Osteocyte (in vitro differentiated cells): ENCODE data around the gene BABAM2. TPM values are rescaled to one million over a fixed set of nuclear protein-coding genes. Genes with fewer than 3 reads are reported as not detected.

ENCODE experiments used
- DNase-seq: peaks from one replicate; pipeline ENCODE4 v3.0.0; 2021; ENCODE audit warnings: mixed read lengths; ENCODE audit not compliant: unreplicated experiment; ENCODE audit errors: extremely low spot score
- H3K27ac Mint-ChIP-seq: one replicate; pipeline ENCODE4 v1.8.0; 2021; ENCODE audit warnings: mild to moderate bottlenecking, mixed read lengths; ENCODE audit not compliant: unreplicated experiment
- H3K27me3 Mint-ChIP-seq: one replicate; pipeline ENCODE4 v1.8.0; 2021; ENCODE audit warnings: mixed read lengths; ENCODE audit not compliant: unreplicated experiment
- H3K36me3 Mint-ChIP-seq: one replicate; pipeline ENCODE4 v1.8.0; 2021; ENCODE audit warnings: mixed read lengths; ENCODE audit not compliant: unreplicated experiment
- H3K4me1 Mint-ChIP-seq: one replicate; pipeline ENCODE4 v1.8.0; 2021; ENCODE audit warnings: mixed read lengths; ENCODE audit not compliant: unreplicated experiment
- H3K4me3 Mint-ChIP-seq: one replicate; pipeline ENCODE4 v1.8.0; 2021; ENCODE audit warnings: mild to moderate bottlenecking, moderate library complexity, mixed read lengths; ENCODE audit not compliant: unreplicated experiment
- H3K9me3 Mint-ChIP-seq: one replicate; pipeline ENCODE4 v1.8.0; 2021; ENCODE audit warnings: mixed read lengths; ENCODE audit not compliant: unreplicated experiment
- total RNA-seq: library from RNA; stranded (reverse); gene quantifications from 2 replicates; pipeline ENCODE4 v1.2.1, GENCODE V29; 2021
- TF ChIP-seq, protein P1 (sequence below): fragments of 200-600 bp; sonication (generic); IDR thresholded peaks from 2 replicates; pipeline ENCODE4 v1.5.0; 2021; ENCODE audit warnings: antibody characterized with exemption, mild to moderate bottlenecking, moderate library complexity

BABAM2 gene
- total RNA-seq, 1 donor from 2014 or later = 43.6 TPM

DNA sequence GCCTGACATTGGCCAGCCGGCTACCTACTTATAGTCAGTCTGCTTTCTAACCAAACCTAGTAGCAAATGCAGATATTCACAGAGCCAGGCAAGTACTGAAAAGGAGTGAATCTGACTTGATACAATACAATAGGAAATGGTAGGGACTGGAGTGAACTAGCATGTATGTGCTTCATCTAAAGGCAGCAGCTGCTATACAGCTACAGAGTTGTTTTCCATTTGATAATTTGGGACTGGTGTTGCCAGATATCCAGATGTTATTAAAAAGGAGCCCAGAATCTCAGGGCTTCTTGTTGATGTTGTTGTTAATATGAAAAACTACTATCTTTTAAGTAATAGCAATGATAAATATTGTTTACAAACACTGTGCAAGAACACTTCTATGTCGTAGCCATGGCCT is 159.4 kb downstream of the BABAM2 start:
- H3K27ac Mint-ChIP-seq = no peak overlapping the region
- H3K27me3 Mint-ChIP-seq = no peaks in the 10 kb centered on the region
- TF ChIP-seq, protein P1, sequence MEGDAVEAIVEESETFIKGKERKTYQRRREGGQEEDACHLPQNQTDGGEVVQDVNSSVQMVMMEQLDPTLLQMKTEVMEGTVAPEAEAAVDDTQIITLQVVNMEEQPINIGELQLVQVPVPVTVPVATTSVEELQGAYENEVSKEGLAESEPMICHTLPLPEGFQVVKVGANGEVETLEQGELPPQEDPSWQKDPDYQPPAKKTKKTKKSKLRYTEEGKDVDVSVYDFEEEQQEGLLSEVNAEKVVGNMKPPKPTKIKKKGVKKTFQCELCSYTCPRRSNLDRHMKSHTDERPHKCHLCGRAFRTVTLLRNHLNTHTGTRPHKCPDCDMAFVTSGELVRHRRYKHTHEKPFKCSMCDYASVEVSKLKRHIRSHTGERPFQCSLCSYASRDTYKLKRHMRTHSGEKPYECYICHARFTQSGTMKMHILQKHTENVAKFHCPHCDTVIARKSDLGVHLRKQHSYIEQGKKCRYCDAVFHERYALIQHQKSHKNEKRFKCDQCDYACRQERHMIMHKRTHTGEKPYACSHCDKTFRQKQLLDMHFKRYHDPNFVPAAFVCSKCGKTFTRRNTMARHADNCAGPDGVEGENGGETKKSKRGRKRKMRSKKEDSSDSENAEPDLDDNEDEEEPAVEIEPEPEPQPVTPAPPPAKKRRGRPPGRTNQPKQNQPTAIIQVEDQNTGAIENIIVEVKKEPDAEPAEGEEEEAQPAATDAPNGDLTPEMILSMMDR = no peak
- H3K4me1 Mint-ChIP-seq = peaks cover 27% of the 10 kb centered on the region
- no peaks in the 10 kb centered on the region for H3K9me3 Mint-ChIP-seq
- DNase-seq = no peak
- no peak overlapping the region for H3K4me3 Mint-ChIP-seq
- peaks cover 12% of the 10 kb centered on the region for H3K36me3 Mint-ChIP-seq

DNA sequence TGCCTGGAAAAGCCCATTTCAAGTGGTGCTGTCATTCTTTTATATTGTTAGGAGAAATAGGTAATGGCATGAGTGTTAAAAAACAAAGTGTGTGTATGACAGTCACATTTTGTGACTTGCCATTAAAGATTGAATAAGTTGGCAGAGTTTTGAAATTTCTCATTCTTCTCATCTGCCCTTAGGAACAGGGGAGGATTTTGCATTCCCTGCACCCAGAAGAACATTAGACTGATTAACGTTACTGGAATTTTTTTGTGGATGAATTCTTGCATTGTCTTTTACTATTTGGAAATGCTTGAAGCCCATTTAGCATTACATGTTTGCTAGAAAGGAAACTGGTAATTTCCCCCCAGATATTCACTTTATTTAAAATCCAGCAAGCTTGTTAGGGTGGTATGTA is 162.2 kb downstream of the BABAM2 start:
- TF ChIP-seq, protein P1 = no peak
- DNase-seq = no peak
- Mint-ChIP-seq H3K27ac (no peak overlapping the region), H3K9me3 (peaks cover 7% of the 10 kb centered on the region), H3K4me1 (peaks cover 21% of the 10 kb centered on the region), H3K27me3 (no peaks in the 10 kb centered on the region), H3K36me3 (peaks cover 12% of the 10 kb centered on the region), H3K4me3 (no peak overlapping the region)

DNA sequence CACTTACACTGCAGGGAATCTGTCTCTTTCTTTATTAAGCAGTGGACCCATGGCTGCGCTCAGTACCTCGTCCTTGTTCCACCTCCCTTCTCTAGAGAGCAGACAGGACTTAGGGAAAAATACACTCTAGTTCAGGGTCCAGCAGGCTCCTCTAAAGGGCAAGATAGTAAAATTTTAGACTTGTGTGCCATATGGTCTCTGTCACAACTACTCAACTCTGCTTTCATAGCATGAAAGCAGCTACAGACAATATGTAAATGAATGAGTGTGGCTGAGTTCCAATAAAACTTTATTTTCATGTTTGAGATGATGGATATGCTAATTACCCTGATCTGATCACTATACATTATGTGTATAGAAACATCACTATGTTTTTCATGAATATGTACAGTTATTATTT is 163.1 kb downstream of the BABAM2 start:
- Mint-ChIP-seq H3K27me3 (no peaks in the 10 kb centered on the region), H3K4me3 (no peak overlapping the region), H3K36me3 (peaks cover 12% of the 10 kb centered on the region), H3K9me3 (peaks cover 7% of the 10 kb centered on the region), H3K27ac (no peak overlapping the region), H3K4me1 (peaks cover 12% of the 10 kb centered on the region)
- TF ChIP-seq, protein P1 = no peak
- DNase-seq = no peak

DNA sequence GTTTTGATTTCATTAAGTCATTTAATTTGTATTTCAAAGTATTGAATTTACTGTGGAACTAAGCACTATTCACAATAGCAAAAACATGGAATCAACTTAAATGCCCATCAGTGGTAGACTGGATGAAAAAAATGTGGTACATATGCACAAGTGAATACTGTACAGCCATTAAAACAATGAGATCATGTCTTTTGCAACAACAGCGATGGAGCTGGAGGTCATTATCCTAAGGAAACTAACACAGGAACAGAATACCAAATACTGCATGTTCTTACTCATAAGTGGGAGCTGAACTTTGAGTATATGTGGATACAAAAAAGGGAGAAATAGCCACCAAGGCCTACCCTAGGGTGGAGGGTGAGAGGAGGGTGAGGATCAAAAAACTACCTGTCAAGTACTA is 164.4 kb downstream of the BABAM2 start:
- TF ChIP-seq, protein P1 = no peak
- Mint-ChIP-seq H3K4me1 (peaks cover 5% of the 10 kb centered on the region), H3K4me3 (no peak overlapping the region), H3K36me3 (peaks cover 15% of the 10 kb centered on the region), H3K27ac (no peak overlapping the region), H3K9me3 (peaks cover 10% of the 10 kb centered on the region), H3K27me3 (no peaks in the 10 kb centered on the region)
- no peak for DNase-seq

DNA sequence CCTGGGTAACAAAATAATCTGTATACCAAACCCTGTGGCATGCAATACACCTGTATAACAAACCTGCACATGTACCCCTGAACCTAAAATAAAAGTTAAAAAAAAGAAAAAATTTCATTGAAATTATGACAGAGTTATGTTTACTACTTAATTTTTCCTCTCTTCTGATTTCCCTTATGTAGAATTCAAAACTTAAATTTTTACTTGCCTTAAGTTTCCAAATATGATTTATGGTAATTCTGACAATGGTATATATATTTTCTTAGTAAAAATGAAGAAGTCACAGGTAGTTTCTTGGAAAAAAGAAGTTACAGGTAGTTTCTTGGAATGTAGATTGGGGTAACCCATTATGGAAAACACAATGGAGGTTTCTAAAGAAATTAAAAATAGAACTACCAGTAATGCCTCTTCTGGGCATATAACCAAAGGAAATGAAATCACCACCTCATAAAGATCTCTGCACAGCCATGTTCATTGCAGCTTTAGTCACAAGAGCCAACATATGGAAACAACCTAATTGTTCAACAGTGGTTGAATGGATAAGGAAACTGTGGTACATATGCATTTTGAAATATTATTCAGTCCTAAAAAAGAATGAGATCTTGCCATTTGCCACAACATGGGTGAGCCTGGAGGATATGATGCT is 164.9 kb downstream of the BABAM2 start:
- H3K4me3 Mint-ChIP-seq = no peak overlapping the region
- no peak overlapping the region for H3K27ac Mint-ChIP-seq
- no peak for DNase-seq
- peaks cover 5% of the 10 kb centered on the region for H3K4me1 Mint-ChIP-seq
- TF ChIP-seq, protein P1 = no peak
- no peaks in the 10 kb centered on the region for H3K27me3 Mint-ChIP-seq
- H3K9me3 Mint-ChIP-seq = peaks cover 10% of the 10 kb centered on the region
- peaks cover 19% of the 10 kb centered on the region for H3K36me3 Mint-ChIP-seq
